K562 (cell line): Measurements from ENCODE around the gene PLGRKT. TPM values are rescaled to one million over a fixed set of nuclear protein-coding genes. Genes with fewer than 3 reads are reported as not detected.

ENCODE experiments used
- ATAC-seq: fragments of 200-7000 bp; cut with Tn5 transposase; 3 replicates; pipeline ENCODE4 v1.9.1; 2020; ENCODE audit warnings: moderate library complexity
- BruUV-seq: library from RNA; stranded (reverse); fragments of 400-500 nt; replicated peaks from 2 replicates; lab custom pipeline; 2021; lab: Mats Ljungman, UMichigan
- CTCF ChIA-PET: fragments of 300-600 bp; formaldehyde crosslinking; extraction: SDS; loops from one replicate; lab custom pipeline; 2021; ENCODE audit warnings: low intra/inter-chr PET ratio; lab: Yijun Ruan, JAX
- POLR2A ChIA-PET: fragments of 300-600, 350-650 bp; sonication (Branson Sonifier 250); formaldehyde crosslinking; extraction: SDS; loops from one replicate; lab custom pipeline; 2021; ENCODE audit warnings: antibody characterized with exemption, inconsistent platforms; lab: Yijun Ruan, JAX
- DNase-seq, 4 experiments: peaks; one replicate each; pipeline versions ENCODE4 v3.0.0 to v3.0.0-alpha.2; 2011 to 2018; ENCODE audit warnings: low spot score in 3 of 4, mixed read lengths in 3 of 4; ENCODE audit errors: extremely low read depth in 1 of 4
- FAIRE-seq: peaks from 2 replicates; lab custom pipeline; 2011; peaks lifted over from hg19 to GRCh38; lab: Jason Lieb, UNC
- H2AFZ ChIP-seq: 2 replicates; pipeline ENCODE4 v1.6.0; 2011; ENCODE audit warnings: low read depth, low read length, control low read depth, inconsistent platforms
- H3K27ac ChIP-seq: fragments of 200-600 bp; 3 replicates; pipeline ENCODE4 v1.8.0; 2011; ENCODE audit warnings: low read depth, mild to moderate bottlenecking, control low read depth, inconsistent platforms, low read length, moderate library complexity, mixed read lengths; ENCODE audit errors: extremely low read depth
- H3K27me3 ChIP-seq, 2 experiments: fragments of 300-600 bp in 1 of 2; 2 replicates in 1 of 2; 3 replicates in 1 of 2; pipeline versions ENCODE4 v1.6.0 to v1.8.0; 2011; ENCODE audit warnings: inconsistent platforms in 2 of 2, low read length in 2 of 2, mild to moderate bottlenecking in 1 of 2, mixed read lengths in 1 of 2, moderate library complexity in 1 of 2; ENCODE audit not compliant: control insufficient read depth in 2 of 2, insufficient read depth in 2 of 2
- H3K36me3 ChIP-seq: fragments of 300-600 bp; 3 replicates; pipeline ENCODE4 v1.8.0; 2011; ENCODE audit warnings: mild to moderate bottlenecking, low read length, inconsistent platforms; ENCODE audit not compliant: control insufficient read depth, insufficient read depth
- H3K4me1 ChIP-seq, 2 experiments: fragments of 200-600 bp in 1 of 2; replicated peaks in 1 of 2; 2 replicates in 1 of 2; 3 replicates in 1 of 2; pipeline versions ENCODE4 v1.5.1 to v1.8.0; 2011; ENCODE audit warnings: inconsistent platforms in 2 of 2, low read length in 2 of 2, mild to moderate bottlenecking in 1 of 2, mixed read lengths in 1 of 2, moderate library complexity in 1 of 2; ENCODE audit not compliant: control insufficient read depth in 2 of 2, insufficient read depth in 2 of 2
- H3K4me2 ChIP-seq: 2 replicates; pipeline ENCODE4 v1.6.1; 2011; ENCODE audit warnings: low read length, control low read depth, inconsistent platforms, mixed read lengths; ENCODE audit not compliant: insufficient read depth
- H3K4me3 ChIP-seq: fragments of 200-600 bp; sonication (generic), shearing (Covaris generic); 2 replicates; pipeline ENCODE4 v1.5.1; 2016; ENCODE audit warnings: control low read depth, inconsistent platforms
- H3K79me2 ChIP-seq: fragments of 200-600 bp; 3 replicates; pipeline ENCODE4 v1.8.0; 2011; ENCODE audit warnings: low read length, inconsistent platforms; ENCODE audit not compliant: control insufficient read depth, insufficient read depth
- H3K9ac ChIP-seq, 2 experiments: 2 replicates each; pipeline versions ENCODE4 v1.6.0 to v1.6.1; 2011; ENCODE audit warnings: low read depth in 2 of 2, low read length in 2 of 2, control low read depth in 1 of 2, inconsistent platforms in 1 of 2, mild to moderate bottlenecking in 1 of 2, mixed read lengths in 1 of 2; ENCODE audit not compliant: insufficient read depth in 1 of 2
- H3K9me1 ChIP-seq: one replicate; pipeline ENCODE4 v1.6.0; 2011; ENCODE audit warnings: inconsistent platforms, mild to moderate bottlenecking, low read length, moderate library complexity; ENCODE audit not compliant: control insufficient read depth, insufficient read depth
- H3K9me3 ChIP-seq: replicated peaks from 2 replicates; pipeline ENCODE4 v1.5.1; 2011; ENCODE audit warnings: low read depth, low read length, inconsistent platforms; ENCODE audit not compliant: control insufficient read depth, insufficient read depth
- H4K20me1 ChIP-seq: replicated peaks from 2 replicates; pipeline ENCODE4 v1.6.1; 2011; ENCODE audit warnings: low read length, inconsistent platforms, mixed read lengths; ENCODE audit not compliant: control insufficient read depth, insufficient read depth
- AFF4 ChIP-seq: sonication (generic); formaldehyde crosslinking; IDR thresholded peaks from 2 replicates; pipeline ENCODE4 v1.8.0; 2023; ENCODE audit warnings: mild to moderate bottlenecking, missing genetic modification reagents
- EP300 ChIP-seq: IDR thresholded peaks from 2 replicates; pipeline ENCODE4 v1.6.1; 2012; ENCODE audit warnings: low read length, improper control_type of control experiment
- KLF10 ChIP-seq: fragments of 250-450 bp; sonication (Bioruptor Pico); IDR thresholded peaks from 2 replicates; pipeline ENCODE4 v1.6.1; 2021; ENCODE audit warnings: matching md5 sums
- SREBF1 ChIP-seq: fragments of 150-350 bp; IDR thresholded peaks from 2 replicates; pipeline ENCODE4 v1.6.1; 2014; ENCODE audit warnings: antibody characterized with exemption, low read depth, low read length, borderline replicate concordance
- ZBTB40 ChIP-seq, 2 experiments: fragments of 450-650 bp in 1 of 2; sonication (generic) in 1 of 2; formaldehyde crosslinking in 1 of 2; IDR thresholded peaks; 2 replicates each; pipeline versions ENCODE4 v1.7.1 to v1.9.0; 2016 to 2022; ENCODE audit warnings: inconsistent platforms in 1 of 2, mild to moderate bottlenecking in 1 of 2, missing genetic modification reagents in 1 of 2
- ZNF668 ChIP-seq: fragments of 250-450 bp; sonication (Bioruptor Pico); IDR thresholded peaks from 2 replicates; pipeline ENCODE4 v1.8.0; 2022; ENCODE audit warnings: mild to moderate bottlenecking, inconsistent platforms
- in situ Hi-C: fragments of 300-500 bp; cut with MboI; formaldehyde crosslinking; loops from 4 replicates; pipeline ENCODE4 v1.15.0; 2018; ENCODE audit warnings: inconsistent platforms, mixed read lengths
- intact Hi-C: fragments of 100-400 bp; cut with micrococcal nuclease; formaldehyde crosslinking; loops from 2 replicates; pipeline ENCODE4 v1.14.2; 2022
- polyA plus RNA-seq, 8 experiments: library from polyadenylated mRNA; depleted of rRNA in 4 of 8; stranded (reverse) in 5 of 8; unstranded in 3 of 8; fragments of >200 nt; fragmentation: Nextera tagmentation in 2 of 8; fragmentation: Illumina TruSeq in 1 of 8; extraction: Ambion mirVana in 2 of 8; extraction: Trizol in 1 of 8; gene quantifications; 2 replicates each; pipeline versions ENCODE4 v1.2.1 to v1.2.3, GENCODE V29; 2011 to 2014; ENCODE audit warnings: inconsistent platforms in 1 of 8, missing spikeins in 1 of 8
- total RNA-seq, 7 experiments: library from RNA; depleted of rRNA in 6 of 7; stranded (reverse); fragments of >200 nt in 6 of 7; fragmentation: Illumina TruSeq in 2 of 7; extraction: Trizol in 2 of 7; gene quantifications; 2 replicates each; pipeline versions ENCODE4 v1.2.1 to v1.2.3, GENCODE V29; 2011 to 2021; ENCODE audit warnings: low replicate concordance in 1 of 7

The PLGRKT gene
- total and polyA plus RNA-seq, 9 of the 15 experiments (the other 6 are each of a cell fraction or from before 2014, with no cell fraction given), result 4.7 to 13.8 (median 6.5) TPM

- TF ChIP-seq AFF4, result no peak
- no peak for TF ChIP-seq KLF10 (CRISPR knock-in tag)
- no peak for TF ChIP-seq ZNF668
These were observed 76.3 kb downstream of the PLGRKT start (continued) for GRCh38 chr9:5361326-5362010.

- H3K9me1 ChIP-seq, result no peaks in the 10 kb centered on the region
- TF ChIP-seq EP300 (no peak), SREBF1 (no peak), ZBTB40 (IDR thresholded peaks at IDR 0.05) (0 out of 2 replicates have a peak, but pooled peaks have one; percentile 31), ZBTB40 (CRISPR knock-in tag; IDR thresholded peaks at IDR 0.05) (no peak)
- intact Hi-C loops, result no loop called here
- no peaks in the 10 kb centered on the region for H3K36me3 ChIP-seq
- no peaks in the 10 kb centered on the region for H3K79me2 ChIP-seq
- ChIA-PET CTCF (no interaction called here), POLR2A (no interaction called here)
- no peaks in the 10 kb centered on the region for H4K20me1 ChIP-seq
- ATAC-seq (no peak), FAIRE-seq (no peak), DNase-seq (no peak)
- H3K27ac ChIP-seq, result no peak overlapping the region
- no peak overlapping the region for H3K4me2 ChIP-seq
- no peak overlapping the region for H3K9ac ChIP-seq
- in situ Hi-C loops, result no loop called here
- H3K4me3 ChIP-seq, result no peak overlapping the region
- no peaks in the 10 kb centered on the region for H3K9me3 ChIP-seq
- no peaks in the 10 kb centered on the region for H3K4me1 ChIP-seq
- H2AFZ ChIP-seq, result no peak overlapping the region
- BruUV-seq, result no TSS peak
- H3K27me3 ChIP-seq, result no peaks in the 10 kb centered on the region
These were observed 77.4 kb downstream of the PLGRKT start for GRCh38 chr9:5360341-5360740.
